WTC11 (cell line): ENCODE measurements around the gene SH3PXD2A. TPM values are rescaled to one million over a fixed set of nuclear protein-coding genes. Genes with fewer than 3 reads are reported as not detected.

ENCODE experiments used
- ATAC-seq: fragments of 200-7000 bp; cut with Tn5 transposase; 2 replicates; pipeline ENCODE4 v1.10.0; 2021; ENCODE audit warnings: mild to moderate bottlenecking, moderate library complexity
- CTCF ChIA-PET: fragments of 300-600 bp; sonication (Branson Sonifier 250); formaldehyde crosslinking; loops from one replicate; lab custom pipeline; 2021; ENCODE audit warnings: antibody characterized with exemption; lab: Charles Lee
- POLR2A ChIA-PET: fragments of 350-600 bp; sonication (Branson Sonifier 250); formaldehyde crosslinking; loops from one replicate; lab custom pipeline; 2021; ENCODE audit warnings: antibody characterized with exemption; lab: Charles Lee
- DNase-seq: peaks from one replicate; pipeline ENCODE4 v3.0.0; 2021; ENCODE audit warnings: low spot score
- H3K27ac Mint-ChIP-seq: 2 replicates; pipeline ENCODE4 v1.8.0; 2021; ENCODE audit warnings: mixed read lengths
- H3K27me3 Mint-ChIP-seq: 2 replicates; pipeline ENCODE4 v1.8.0; 2021; ENCODE audit warnings: low read depth, mild to moderate bottlenecking, moderate library complexity, mixed read lengths
- H3K36me3 Mint-ChIP-seq: 2 replicates; pipeline ENCODE4 v1.8.0; 2021; ENCODE audit warnings: mixed read lengths
- H3K4me1 Mint-ChIP-seq: 2 replicates; pipeline ENCODE4 v1.8.0; 2022; ENCODE audit warnings: mixed read lengths
- H3K4me3 Mint-ChIP-seq: 2 replicates; pipeline ENCODE4 v1.8.0; 2021; ENCODE audit warnings: mild to moderate bottlenecking, moderate library complexity, mixed read lengths
- H3K9me3 Mint-ChIP-seq: 2 replicates; pipeline ENCODE4 v1.8.0; 2021; ENCODE audit warnings: mixed read lengths
- ATF2 ChIP-seq: sonication (generic); formaldehyde crosslinking; IDR thresholded peaks from 2 replicates; pipeline ENCODE4 v1.8.1; 2022; ENCODE audit warnings: low read depth, missing genetic modification reagents, borderline replicate concordance
- CBFB ChIP-seq: sonication (generic); formaldehyde crosslinking; IDR thresholded peaks from 2 replicates; pipeline ENCODE4 v1.8.1; 2022; ENCODE audit warnings: mild to moderate bottlenecking, low read depth, missing genetic modification reagents
- FOXP1 ChIP-seq: sonication (generic); formaldehyde crosslinking; IDR thresholded peaks from 2 replicates; pipeline ENCODE4 v1.8.0; 2022; ENCODE audit warnings: missing genetic modification reagents, mild to moderate bottlenecking, moderate library complexity, borderline replicate concordance
- HMGA2 ChIP-seq: fragments of 250-450 bp; sonication (Bioruptor Pico); IDR thresholded peaks from 2 replicates; pipeline ENCODE4 v1.4.0; 2021; ENCODE audit warnings: mild to moderate bottlenecking, moderate library complexity
- IRF1 ChIP-seq: sonication (generic); formaldehyde crosslinking; IDR thresholded peaks from 2 replicates; pipeline ENCODE4 v1.8.0; 2023; ENCODE audit warnings: missing genetic modification reagents
- MLX ChIP-seq: sonication (generic); formaldehyde crosslinking; IDR thresholded peaks from 2 replicates; pipeline ENCODE4 v1.8.1; 2023; ENCODE audit warnings: mild to moderate bottlenecking, missing genetic modification reagents, moderate library complexity
- NFATC4 ChIP-seq: fragments of 250-450 bp; sonication (Bioruptor Pico); IDR thresholded peaks from 2 replicates; pipeline ENCODE4 v1.9.0; 2021; ENCODE audit warnings: mild to moderate bottlenecking
- NR2C2 ChIP-seq: sonication (generic); formaldehyde crosslinking; IDR thresholded peaks from 2 replicates; pipeline ENCODE4 v1.8.0; 2022; ENCODE audit warnings: mild to moderate bottlenecking, missing genetic modification reagents
- SMAD4 ChIP-seq: sonication (generic); formaldehyde crosslinking; IDR thresholded peaks from 2 replicates; pipeline ENCODE4 v1.8.0; 2022; ENCODE audit warnings: mild to moderate bottlenecking, missing genetic modification reagents
- ZBTB43 ChIP-seq: sonication (generic); formaldehyde crosslinking; IDR thresholded peaks from 2 replicates; pipeline ENCODE4 v1.8.1; 2023; ENCODE audit warnings: mild to moderate bottlenecking, missing genetic modification reagents
- ZNF138 ChIP-seq: sonication (generic); formaldehyde crosslinking; conservative IDR thresholded peaks from 2 replicates; pipeline ENCODE4 v1.8.1; 2022; ENCODE audit warnings: mild to moderate bottlenecking, moderate library complexity, missing genetic modification reagents
- ZNF396 ChIP-seq: fragments of 250-450 bp; sonication (Bioruptor Pico); IDR thresholded peaks from 2 replicates; pipeline ENCODE4 v1.8.0; 2021; ENCODE audit warnings: mild to moderate bottlenecking, moderate library complexity, borderline replicate concordance
- ZNF425 ChIP-seq: fragments of 250-450 bp; sonication (Bioruptor Pico); conservative IDR thresholded peaks from 2 replicates; pipeline ENCODE4 v1.9.0; 2021; ENCODE audit warnings: mild to moderate bottlenecking
- ZNF671 ChIP-seq: fragments of 250-450 bp; sonication (Bioruptor Pico); IDR thresholded peaks from 2 replicates; pipeline ENCODE4 v1.8.0; 2021; ENCODE audit warnings: mild to moderate bottlenecking
- total RNA-seq: library from RNA; stranded (reverse); gene quantifications from 3 replicates; pipeline ENCODE4 v1.2.3, GENCODE V29; 2021

Gene SH3PXD2A
- total RNA-seq, 1 experiment from 2014 or later: 15.7 TPM

GRCh38 chr10:103838070-103838395, 17.3 kb downstream of the SH3PXD2A start (continued):
- no peak for TF ChIP-seq ZBTB43 (CRISPR knock-in tag)
- no peak for TF ChIP-seq ZNF396 (CRISPR knock-in tag)
- TF ChIP-seq HMGA2 (CRISPR knock-in tag): no peak
- no peak for TF ChIP-seq IRF1 (CRISPR knock-in tag)
- TF ChIP-seq SMAD4 (CRISPR knock-in tag): no peak

GRCh38 chr10:103837370-103838069, 17.9 kb downstream of the SH3PXD2A start:
- Mint-ChIP-seq H3K4me1 (peaks cover 79% of the 10 kb centered on the region), H3K27ac (no peak overlapping the region), H3K27me3 (no peaks in the 10 kb centered on the region), H3K36me3 (peaks cover 7% of the 10 kb centered on the region), H3K4me3 (no peak overlapping the region), H3K9me3 (peaks cover 4% of the 10 kb centered on the region; the same call in 1 of the 2 replicates)
- DNase-seq (no peak), ATAC-seq (no peak)
- no peak for TF ChIP-seq ZNF138 (CRISPR knock-in tag)
- ChIA-PET CTCF (interaction anchor here (0.8 to 2.0 kb wide), 3 partner anchors 11 to 47 kb away, joined by 3 to 7 read pairs (median 4); partner anchors contain the start of gene SH3PXD2A), POLR2A (no interaction called here)

GRCh38 chr10:103836861-103837260, 18.5 kb downstream of the SH3PXD2A start:
- ChIA-PET CTCF (interaction anchor here (0.8 to 2.0 kb wide), 3 partner anchors 12 to 48 kb away, joined by 3 to 7 read pairs (median 4); partner anchors contain the start of gene SH3PXD2A), POLR2A (no interaction called here)
- Mint-ChIP-seq H3K9me3 (peaks cover 11% of the 10 kb centered on the region), H3K27me3 (no peaks in the 10 kb centered on the region), H3K4me3 (no peak overlapping the region), H3K4me1 (peaks cover 77% of the 10 kb centered on the region), H3K27ac (no peak overlapping the region), H3K36me3 (peaks cover 14% of the 10 kb centered on the region)
- TF ChIP-seq FOXP1 (CRISPR knock-in tag) (no peak), ZNF425 (CRISPR knock-in tag) (no peak)
- no peak for DNase-seq
- ATAC-seq: no peak

- Mint-ChIP-seq H3K4me3 (no peak overlapping the region), H3K4me1 (peaks cover 72% of the 10 kb centered on the region)
- ATAC-seq: no peak
These were observed 19.1 kb downstream of the SH3PXD2A start for GRCh38 chr10:103836273-103836672.

More at GRCh38 chr10:103836273-103836672, 19.1 kb downstream of the SH3PXD2A start:
- no peak for TF ChIP-seq CBFB (CRISPR knock-in tag)
- no peak for TF ChIP-seq NFATC4 (CRISPR knock-in tag)
- TF ChIP-seq MLX (CRISPR knock-in tag): no peak
- no peak for TF ChIP-seq ZNF671 (CRISPR knock-in tag)
- TF ChIP-seq NR2C2 (CRISPR knock-in tag): no peak
- no peak for TF ChIP-seq ATF2 (CRISPR knock-in tag)
- no peak for DNase-seq
- CTCF ChIA-PET: interaction anchor here (1.2 to 2.0 kb wide), 2 partner anchors 12 to 123 kb away, joined by 4 read pairs; no protein-coding TSS in a partner anchor
- H3K27me3 Mint-ChIP-seq: no peaks in the 10 kb centered on the region
- H3K36me3 Mint-ChIP-seq: peaks cover 16% of the 10 kb centered on the region
- H3K9me3 Mint-ChIP-seq: peaks cover 12% of the 10 kb centered on the region
- no peak overlapping the region; the same call in 1 of the 2 replicates for H3K27ac Mint-ChIP-seq
- POLR2A ChIA-PET: no interaction called here
